GM21367 (cell line): ENCODE results near the gene STARD5.

Experiments used
- ATAC-seq: cut with Tn5 transposase; IDR thresholded peaks from one replicate; pipeline ENCODE4 v1.9.1; 2021; ENCODE audit not compliant: unreplicated experiment

The STARD5 gene

GRCh38 chr15:81275711-81276392 lies 48.1 kb downstream of the STARD5 start:
- ATAC-seq = no peak

- peak; percentile 77 for ATAC-seq
Measured at GRCh38 chr15:81274931-81275707, 48.8 kb downstream of the STARD5 start.

- no peak for ATAC-seq
Measured at GRCh38 chr15:81274255-81274654, 49.7 kb downstream of the STARD5 start.

GRCh38 chr15:81273855-81274254 lies 50.1 kb downstream of the STARD5 start:
- no peak for ATAC-seq

GRCh38 chr15:81273200-81273599 lies 50.7 kb downstream of the STARD5 start:
- no peak for ATAC-seq

GRCh38 chr15:81271761-81272644 lies 51.9 kb downstream of the STARD5 start:
- ATAC-seq = no peak

- no peak for ATAC-seq
Measured at GRCh38 chr15:81270781-81271491, 53.0 kb downstream of the STARD5 start.

- no peak for ATAC-seq
Measured at GRCh38 chr15:81270188-81270587, 53.8 kb downstream of the STARD5 start.

GRCh38 chr15:81268881-81269601 lies 54.9 kb downstream of the STARD5 start:
- ATAC-seq = no peak

GRCh38 chr15:81268340-81268739 lies 55.6 kb downstream of the STARD5 start:
- ATAC-seq = no peak

- ATAC-seq = peak; percentile 77
Measured at GRCh38 chr15:81265944-81266775, 57.8 kb downstream of the STARD5 start.

GRCh38 chr15:81265256-81265943 lies 58.5 kb downstream of the STARD5 start:
- peak; percentile 9 for ATAC-seq

- ATAC-seq = no peak
Measured at GRCh38 chr15:81264072-81264857, 59.7 kb downstream of the STARD5 start.

- ATAC-seq = no peak
Measured at GRCh38 chr15:81263477-81263876, 60.5 kb downstream of the STARD5 start.

- no peak for ATAC-seq
Measured at GRCh38 chr15:81261172-81261811, 62.6 kb downstream of the STARD5 start.

- ATAC-seq = no peak
Measured at GRCh38 chr15:81259760-81260298, 64.1 kb downstream of the STARD5 start.
